AG10803 (cell line): ENCODE measurements around the gene RNF2.

Experiments used
- DNase-seq: peaks from one replicate; pipeline ENCODE4 v3.0.0; 2010; ENCODE audit warnings: low read depth
- H3K4me3 ChIP-seq: 2 replicates; pipeline ENCODE4 v1.5.1; 2011; ENCODE audit warnings: mild to moderate bottlenecking, low read length, control low read depth
- CTCF ChIP-seq: conservative IDR thresholded peaks from 2 replicates; pipeline ENCODE4 v1.5.1; 2011; ENCODE audit warnings: mild to moderate bottlenecking, low read length, control low read depth, inconsistent platforms

RNF2 gene

GRCh38 chr1:185050823-185051451 lies 5.6 kb downstream of the RNF2 start:
- TF ChIP-seq CTCF = no peak
- no peak for DNase-seq
- no peak overlapping the region for H3K4me3 ChIP-seq

GRCh38 chr1:185053204-185053603 lies 7.8 kb downstream of the RNF2 start:
- DNase-seq = no peak
- H3K4me3 ChIP-seq = no peak overlapping the region
- TF ChIP-seq CTCF = no peak

GRCh38 chr1:185054365-185055060 lies 9.2 kb downstream of the RNF2 start:
- no peak for DNase-seq
- H3K4me3 ChIP-seq = no peak overlapping the region

GRCh38 chr1:185058110-185058509 lies 12.8 kb downstream of the RNF2 start:
- DNase-seq = no peak
- H3K4me3 ChIP-seq = no peak overlapping the region
- no peak for TF ChIP-seq CTCF

More at GRCh38 chr1:185054365-185055060, 9.2 kb downstream of the RNF2 start:
- TF ChIP-seq CTCF = no peak

GRCh38 chr1:185058876-185059275 lies 13.5 kb downstream of the RNF2 start:
- no peak overlapping the region for H3K4me3 ChIP-seq
- no peak for TF ChIP-seq CTCF
- no peak for DNase-seq

GRCh38 chr1:185059950-185060571 lies 14.7 kb downstream of the RNF2 start:
- H3K4me3 ChIP-seq = no peak overlapping the region
- DNase-seq = no peak
- no peak for TF ChIP-seq CTCF
